Common myeloid progenitor, CD34-positive (primary cell): ENCODE data around the gene CELA2A.
A peak's percentile ranks its signal among the peaks of the same experiment; 100 is the strongest.

Experiments
- CTCF ChIA-PET: fragments of 350-600 bp; sonication (Branson Sonifier 250); formaldehyde crosslinking; loops from one replicate; lab custom pipeline; 2021; ENCODE audit warnings: antibody characterized with exemption; lab: Charles Lee
- POLR2A ChIA-PET: fragments of 350-600 bp; sonication (Branson Sonifier 250); formaldehyde crosslinking; loops from one replicate; lab custom pipeline; 2021; ENCODE audit warnings: antibody characterized with exemption; lab: Charles Lee
- DNase-seq, 3 donors: peaks; one replicate each; pipeline versions ENCODE4 v3.0.0 to v3.0.0-alpha.2; 2013
- H3K27ac ChIP-seq, 2 experiments: 1 replicate in 1 of 2; 2 replicates in 1 of 2; pipeline ENCODE4 v1.7.0; 2013; ENCODE audit warnings: inconsistent platforms in 2 of 2, low read length in 2 of 2, mild to moderate bottlenecking in 2 of 2, low read depth in 1 of 2, moderate library complexity in 1 of 2; ENCODE audit not compliant: severe bottlenecking in 2 of 2, insufficient read depth in 1 of 2, poor library complexity in 1 of 2
- H3K27me3 ChIP-seq, 5 experiments: replicated peaks in 2 of 5; 1 replicate in 3 of 5; 2 replicates in 2 of 5; pipeline versions ENCODE4 v1.6.1 to v1.7.0; 2013; ENCODE audit warnings: low read length in 4 of 5, mild to moderate bottlenecking in 2 of 5, moderate library complexity in 2 of 5, inconsistent platforms in 1 of 5; ENCODE audit not compliant: insufficient read depth in 5 of 5, control insufficient read depth in 4 of 5
- H3K36me3 ChIP-seq, 4 experiments: 1 replicate in 2 of 4; 2 replicates in 2 of 4; pipeline versions ENCODE4 v1.6.1 to v1.7.0; 2013; ENCODE audit warnings: low read length in 3 of 4, control low read depth in 1 of 4, mild to moderate bottlenecking in 1 of 4; ENCODE audit not compliant: control insufficient read depth in 4 of 4, insufficient read depth in 4 of 4
- H3K4me1 ChIP-seq, 4 experiments: 1 replicate in 3 of 4; 2 replicates in 1 of 4; pipeline versions ENCODE4 v1.6.1 to v1.7.1; 2013; ENCODE audit warnings: low read length in 3 of 4, mild to moderate bottlenecking in 3 of 4, control low read depth in 1 of 4, inconsistent platforms in 1 of 4, moderate library complexity in 1 of 4; ENCODE audit not compliant: control insufficient read depth in 4 of 4, insufficient read depth in 4 of 4; ENCODE audit errors: control extremely low read depth in 1 of 4
- H3K4me3 ChIP-seq, 7 experiments: 1 replicate in 4 of 7; 2 replicates in 3 of 7; pipeline versions ENCODE4 v1.5.1 to v1.7.0; 2013; ENCODE audit warnings: mild to moderate bottlenecking in 7 of 7, low read length in 6 of 7, moderate library complexity in 6 of 7, inconsistent platforms in 2 of 7, low read depth in 2 of 7, control low read depth in 1 of 7; ENCODE audit not compliant: insufficient read depth in 4 of 7, control insufficient read depth in 1 of 7; ENCODE audit errors: extremely low read depth in 1 of 7
- H3K9me3 ChIP-seq, 5 experiments: 1 replicate in 4 of 5; 2 replicates in 1 of 5; pipeline versions ENCODE4 v1.6.1 to v1.7.1; 2013; ENCODE audit warnings: low read length in 4 of 5, mild to moderate bottlenecking in 2 of 5, inconsistent platforms in 1 of 5, low read depth in 1 of 5, moderate library complexity in 1 of 5; ENCODE audit not compliant: control insufficient read depth in 4 of 5, insufficient read depth in 2 of 5; ENCODE audit errors: control extremely low read depth in 1 of 5
- whole genome bisulfite sequencing: methylation state at CpG from one replicate; pipeline ENCODE4 v1.1.5; 2013; ENCODE audit not compliant: insufficient coverage; 5-methylcytosine and 5-hydroxymethylcytosine counted together

The CELA2A gene

DNA sequence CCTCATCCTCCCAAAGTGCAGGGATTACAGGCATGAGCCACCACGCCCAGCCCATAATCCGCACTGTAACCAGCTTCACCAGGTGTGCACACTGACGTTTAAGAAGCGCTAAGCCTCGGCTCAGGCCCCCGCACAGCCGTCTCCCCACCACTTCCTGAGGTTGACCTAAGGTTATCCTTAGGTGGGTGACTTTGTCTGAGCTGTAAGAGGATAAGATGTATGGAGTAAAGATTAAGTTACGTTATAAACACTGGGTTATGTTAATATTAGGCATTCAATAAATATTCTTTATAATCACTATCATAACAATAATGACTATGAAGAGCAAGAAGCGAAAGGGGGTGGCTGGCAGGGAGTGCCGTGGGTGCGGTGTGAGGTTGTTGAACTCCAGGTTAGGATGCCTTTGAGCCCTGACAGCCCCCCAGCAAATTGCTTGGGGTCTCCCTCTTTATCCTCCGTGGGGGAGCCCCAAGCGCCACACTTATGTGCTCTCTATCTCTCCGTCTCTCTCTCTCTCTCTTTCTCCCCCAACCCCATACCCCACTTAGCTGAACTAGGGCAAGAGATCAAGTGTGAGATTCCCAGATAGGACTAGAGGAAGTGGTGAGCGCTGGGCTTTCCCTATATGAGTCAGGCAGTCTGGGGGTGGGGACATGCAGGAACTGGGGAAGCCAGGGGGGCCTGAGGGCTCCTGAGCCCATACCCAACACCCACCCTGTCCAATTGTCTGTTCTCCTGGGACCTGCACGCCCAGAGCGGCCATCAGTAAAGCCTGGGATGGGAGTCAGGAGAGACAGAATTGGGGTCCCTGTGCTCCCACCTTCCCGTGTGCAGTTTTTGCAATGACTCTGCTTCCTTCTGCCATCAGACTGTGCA lies 39.2 kb upstream of the CELA2A start:
- CTCF ChIA-PET: interaction anchor here (0.7 to 6.0 kb wide), 7 partner anchors 11 to 104 kb away, joined by 3 to 28 read pairs (median 3); no protein-coding TSS in a partner anchor
- peak; percentile 87 to 96 (median 95) for DNase-seq
- peak overlapping the region in 5 of 7 experiments; percentile 10 to 61 (median 26) for H3K4me3 ChIP-seq
- peaks cover 0 to 48% (median 18%) of the 10 kb centered on the region in 4 experiments for H3K36me3 ChIP-seq
- no peaks in the 10 kb centered on the region for H3K27me3 ChIP-seq
- 38% methylated on average over 4 of the region's 18 CpGs for WGBS
- H3K4me1 ChIP-seq: peaks cover 10 to 60% (median 51%) of the 10 kb centered on the region in 4 experiments
- POLR2A ChIA-PET: interaction anchor here (0.6 to 1.8 kb wide), 4 partner anchors 9 to 63 kb away, joined by 3 to 7 read pairs (median 3); no protein-coding TSS in a partner anchor
- H3K27ac ChIP-seq: peak overlapping the region in 1 of 2 experiments; percentile 58
- H3K9me3 ChIP-seq: no peaks in the 10 kb centered on the region

DNA sequence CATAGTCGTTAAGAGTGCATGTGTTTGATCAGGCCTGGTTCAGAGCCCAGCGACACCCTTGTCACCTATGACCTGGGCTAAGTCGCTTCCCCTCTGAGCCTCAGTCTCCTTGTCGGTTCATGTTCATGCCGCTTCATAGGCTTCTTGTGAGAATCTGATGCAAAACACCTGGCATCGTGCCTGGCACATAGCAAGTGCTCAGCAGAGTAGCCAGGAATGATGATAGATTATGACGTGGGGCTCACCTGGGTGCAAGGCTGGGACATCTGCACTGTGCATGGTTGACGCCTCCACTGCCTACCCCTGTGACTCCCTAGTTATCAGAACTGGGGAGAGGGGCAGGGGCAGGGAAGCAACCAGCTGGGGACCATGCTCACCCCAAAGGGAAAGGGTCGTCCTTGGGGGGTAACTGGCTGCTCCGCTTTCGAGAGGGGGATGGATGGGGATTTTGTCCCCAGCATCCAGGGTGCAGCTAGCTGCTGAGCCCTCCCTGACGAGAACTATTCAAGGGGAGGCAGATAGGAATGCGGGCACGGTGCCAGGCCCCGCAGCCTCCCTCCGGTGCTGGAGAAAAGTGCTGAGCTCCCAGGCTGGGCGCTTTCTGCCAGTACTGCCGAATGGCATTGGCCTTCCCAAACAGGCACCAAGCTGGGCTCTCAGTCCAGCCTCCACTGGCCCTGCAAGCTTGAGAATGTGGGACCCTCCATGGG lies 37.6 kb upstream of the CELA2A start:
- Histone ChIP-seq H3K27me3 (no peaks in the 10 kb centered on the region), H3K36me3 (peaks cover 0 to 35% (median 13%) of the 10 kb centered on the region in 4 experiments), H3K27ac (no peak overlapping the region), H3K9me3 (no peaks in the 10 kb centered on the region), H3K4me1 (peaks cover 7 to 49% (median 36%) of the 10 kb centered on the region in 4 experiments), H3K4me3 (no peak overlapping the region)
- ChIA-PET POLR2A (no interaction called here), CTCF (interaction anchor here (0.6 to 6.0 kb wide), 3 partner anchors 9 to 95 kb away, joined by 3 to 28 read pairs (median 3); no protein-coding TSS in a partner anchor)
- no peak for DNase-seq
- WGBS: 96% methylated on average over 16 of the region's 18 CpGs

DNA sequence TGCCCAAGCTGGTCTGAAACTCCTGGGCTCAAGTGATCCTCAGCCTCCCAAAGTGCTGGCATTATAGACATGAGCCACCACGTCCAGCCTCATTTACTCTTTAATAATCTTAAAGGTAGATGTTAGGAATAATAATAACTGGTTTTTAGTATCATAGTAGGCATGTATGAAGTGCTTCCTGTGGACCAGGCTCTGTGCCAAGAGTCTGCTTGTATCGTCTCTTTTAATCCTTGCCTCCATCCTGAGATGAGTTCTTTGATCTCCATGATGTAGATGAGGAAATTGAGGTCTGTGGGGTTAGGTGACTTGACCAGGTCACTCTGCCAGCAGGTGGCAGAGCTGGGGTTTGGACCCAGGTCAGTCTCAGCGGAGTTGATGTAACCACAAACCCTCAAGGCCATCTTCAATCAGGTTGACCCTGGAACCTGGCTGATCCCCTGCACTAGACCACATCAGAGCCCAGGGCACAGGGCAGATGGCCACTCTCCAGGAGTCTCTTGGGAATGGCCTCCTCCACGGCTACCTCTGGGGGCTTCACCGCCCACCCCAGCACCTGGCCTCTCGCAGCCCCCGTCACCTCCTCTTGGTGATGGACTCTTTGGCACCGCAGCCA lies 35.6 kb upstream of the CELA2A start:
- ChIA-PET POLR2A (no interaction called here), CTCF (interaction anchor here (1.0 to 6.0 kb wide), 3 partner anchors 9 to 97 kb away, joined by 3 to 28 read pairs (median 3); no protein-coding TSS in a partner anchor)
- Histone ChIP-seq H3K4me1 (peaks cover 3 to 36% (median 20%) of the 10 kb centered on the region in 4 experiments), H3K27me3 (no peaks in the 10 kb centered on the region), H3K9me3 (no peaks in the 10 kb centered on the region), H3K36me3 (peaks cover 0 to 39% (median 13%) of the 10 kb centered on the region in 4 experiments), H3K4me3 (no peak overlapping the region), H3K27ac (no peak overlapping the region)
- 93% methylated on average over 3 of the region's 8 CpGs for WGBS
- DNase-seq: no peak

DNA sequence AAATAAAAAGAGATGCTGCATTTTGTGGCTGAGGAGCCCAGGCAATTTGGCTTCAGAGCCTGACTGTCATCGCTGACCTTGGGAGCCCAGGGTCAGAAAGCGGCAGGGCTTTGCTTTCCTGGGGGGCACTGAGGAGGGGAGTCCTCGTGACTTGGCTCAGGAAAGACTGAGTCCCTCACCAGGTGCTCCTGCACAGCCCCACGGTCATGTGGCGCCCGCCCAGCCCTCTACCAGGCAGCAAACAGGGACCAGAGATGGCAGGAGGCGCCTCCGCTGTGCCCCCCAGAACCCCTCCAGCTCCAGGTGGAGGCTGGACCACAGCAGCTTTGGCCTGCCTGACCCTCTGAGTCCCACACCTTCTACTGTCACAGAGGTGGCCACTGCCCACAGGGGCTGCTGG lies 33.7 kb upstream of the CELA2A start:
- ChIA-PET POLR2A (no interaction called here), CTCF (interaction anchor here (0.9 to 6.0 kb wide), 3 partner anchors 11 to 99 kb away, joined by 3 to 28 read pairs (median 5); no protein-coding TSS in a partner anchor)
- DNase-seq: no peak
- 95% methylated on average over 7 of the region's 8 CpGs for WGBS
- Histone ChIP-seq H3K27ac (no peak overlapping the region), H3K27me3 (no peaks in the 10 kb centered on the region), H3K4me3 (no peak overlapping the region), H3K36me3 (peaks cover 0 to 58% (median 27%) of the 10 kb centered on the region in 4 experiments), H3K9me3 (no peaks in the 10 kb centered on the region), H3K4me1 (peaks cover 0 to 17% (median 2%) of the 10 kb centered on the region in 4 experiments)

DNA sequence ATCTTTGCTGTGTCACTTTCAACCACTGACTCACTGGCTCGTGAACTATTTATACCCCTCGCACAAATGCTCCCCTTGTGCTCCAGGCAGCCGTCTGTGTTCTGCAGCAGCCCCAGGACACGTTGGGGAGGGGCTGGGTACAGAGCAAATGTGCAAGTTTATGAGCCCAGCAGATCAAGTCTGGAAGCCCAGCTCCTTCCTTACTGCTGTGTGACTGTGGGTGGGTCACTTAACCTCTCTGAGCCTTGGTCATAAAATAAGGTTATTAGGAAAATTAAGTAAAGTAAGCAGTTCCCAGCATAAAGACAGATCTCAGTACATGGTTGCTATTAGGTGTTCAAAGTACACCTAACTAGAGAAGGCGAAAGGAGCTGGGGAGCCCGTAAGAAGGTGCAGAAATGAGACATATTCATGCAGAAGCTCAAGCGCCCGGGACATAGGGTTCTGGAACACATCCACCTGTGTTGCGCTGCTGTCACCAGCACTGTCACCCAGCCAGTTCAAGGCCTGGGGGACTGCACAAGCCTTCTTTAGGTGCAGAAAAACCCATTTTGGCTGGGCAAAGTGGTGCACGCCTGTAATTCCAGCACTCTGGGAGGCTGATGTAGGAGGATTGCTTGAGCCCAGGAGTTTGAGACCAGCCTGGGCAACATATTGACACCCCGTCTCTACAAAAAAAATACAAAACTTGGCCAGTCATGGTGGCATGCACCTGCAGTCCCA lies 33.0 kb upstream of the CELA2A start:
- ChIA-PET CTCF (interaction anchor here (0.9 to 6.0 kb wide), 3 partner anchors 11 to 107 kb away, joined by 3 to 28 read pairs (median 3); no protein-coding TSS in a partner anchor), POLR2A (interaction anchor here (0.7 kb wide), 1 partner anchor 8 kb away, joined by 4 read pairs; no protein-coding TSS in a partner anchor)
- Histone ChIP-seq H3K27me3 (no peaks in the 10 kb centered on the region), H3K27ac (no peak overlapping the region), H3K4me1 (peaks cover 0 to 17% (median 2%) of the 10 kb centered on the region in 4 experiments), H3K36me3 (peaks cover 0 to 61% (median 29%) of the 10 kb centered on the region in 4 experiments), H3K4me3 (no peak overlapping the region), H3K9me3 (no peaks in the 10 kb centered on the region)
- DNase-seq: no peak
- 99% methylated on average over 9 of the region's 11 CpGs for WGBS

DNA sequence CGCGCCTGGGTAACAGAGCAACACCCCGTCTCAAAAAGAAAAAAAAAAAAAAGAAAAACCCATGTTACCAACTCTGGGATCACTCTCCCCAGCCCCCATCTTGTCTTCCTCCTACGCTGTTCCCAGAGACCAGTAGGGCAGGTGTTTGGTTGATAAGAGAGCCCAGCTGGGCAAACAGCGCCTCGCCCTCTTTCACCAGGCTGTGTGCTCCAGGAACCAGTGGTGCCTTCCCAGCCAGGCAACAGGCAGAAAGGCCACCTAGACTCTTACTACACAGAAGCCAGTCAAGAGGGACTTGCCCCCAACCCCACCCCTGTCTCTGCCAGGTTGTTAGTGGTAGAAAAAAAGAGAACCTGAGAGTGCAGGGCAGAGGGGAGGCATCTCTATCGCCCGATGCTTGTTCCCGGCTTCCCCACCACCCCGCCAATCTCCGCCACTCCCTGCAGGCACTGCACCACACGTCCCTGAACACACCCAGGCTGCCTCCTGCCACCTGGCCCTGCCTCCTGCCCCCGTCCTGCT lies 32.3 kb upstream of the CELA2A start:
- Histone ChIP-seq H3K9me3 (no peaks in the 10 kb centered on the region), H3K27me3 (no peaks in the 10 kb centered on the region), H3K4me1 (peaks cover 0 to 11% (median 2%) of the 10 kb centered on the region in 4 experiments), H3K27ac (no peak overlapping the region), H3K4me3 (no peak overlapping the region), H3K36me3 (peaks cover 0 to 66% (median 32%) of the 10 kb centered on the region in 4 experiments)
- ChIA-PET POLR2A (interaction anchor here (0.7 kb wide), 1 partner anchor 8 kb away, joined by 4 read pairs; no protein-coding TSS in a partner anchor), CTCF (interaction anchor here (1.0 to 1.1 kb wide), 2 partner anchors 108 to 120 kb away, joined by 3 read pairs; no protein-coding TSS in a partner anchor)
- DNase-seq: peak in 2 of 3 donors; percentile 54 to 65
- WGBS: 67% methylated on average over 8 of the region's 13 CpGs
